ENCODE measurements around the gene EIF5A. TPM values are rescaled to one million over a fixed set of nuclear protein-coding genes. Genes with fewer than 3 reads are reported as not detected.

EIF5A gene
- total and polyA plus RNA-seq, 2 donors: 305 to 324 TPM

- Histone ChIP-seq H3K27ac (ENCODE audit: low read depth in 1 of 2, low read length in 1 of 2) (no peak overlapping the region), H3K9me3 (ENCODE audit: control insufficient read depth in 2 of 2, insufficient read depth in 1 of 2, low read length in 1 of 2) (no peaks in the 10 kb centered on the region), H3K27me3 (ENCODE audit: control insufficient read depth in 2 of 2, insufficient read depth in 1 of 2, low read length in 1 of 2) (no peaks in the 10 kb centered on the region), H3K4me3 (ENCODE audit: low read length in 2 of 2) (no peak overlapping the region), H3K4me1 (ENCODE audit: control insufficient read depth in 2 of 2, insufficient read depth in 2 of 2, low read length in 2 of 2) (peaks cover 0 to 20% of the 10 kb centered on the region in 2 donors), H3K36me3 (ENCODE audit: control insufficient read depth in 2 of 2, insufficient read depth in 2 of 2, low read length in 1 of 2) (peaks cover 67 to 82% of the 10 kb centered on the region in 2 donors)
- no peak for DNase-seq (ENCODE audit: low read depth in 6 of 9, low spot score in 9 of 9)
- WGBS: 97% methylated on average over 13 of the region's 13 CpGs
Measured at GRCh38 chr17:7341842-7342241, 34.4 kb downstream of the EIF5A start.

GRCh38 chr17:7343250-7343649 is 35.8 kb downstream of the EIF5A start:
- H3K4me1 ChIP-seq (ENCODE audit: control insufficient read depth in 2 of 2, insufficient read depth in 2 of 2, low read length in 2 of 2): peaks cover 0 to 9% of the 10 kb centered on the region in 2 donors
- H3K9me3 ChIP-seq (ENCODE audit: control insufficient read depth in 2 of 2, insufficient read depth in 1 of 2, low read length in 1 of 2): no peaks in the 10 kb centered on the region
- no peak overlapping the region for H3K27ac ChIP-seq (ENCODE audit: low read depth in 1 of 2, low read length in 1 of 2)
- WGBS: 94% methylated on average over 15 of the region's 15 CpGs
- H3K4me3 ChIP-seq (ENCODE audit: low read length in 2 of 2): no peak overlapping the region
- H3K27me3 ChIP-seq (ENCODE audit: control insufficient read depth in 2 of 2, insufficient read depth in 1 of 2, low read length in 1 of 2): no peaks in the 10 kb centered on the region
- H3K36me3 ChIP-seq (ENCODE audit: control insufficient read depth in 2 of 2, insufficient read depth in 2 of 2, low read length in 1 of 2): peaks cover 76 to 96% of the 10 kb centered on the region in 2 donors
- DNase-seq (ENCODE audit: low read depth in 6 of 9, low spot score in 9 of 9): no peak

- H3K27ac ChIP-seq (ENCODE audit: low read depth in 1 of 2, low read length in 1 of 2): no peak overlapping the region
- H3K4me1 ChIP-seq (ENCODE audit: control insufficient read depth in 2 of 2, insufficient read depth in 2 of 2, low read length in 2 of 2): peaks cover 6 to 14% of the 10 kb centered on the region in 2 donors
- peaks cover 70 to 84% of the 10 kb centered on the region in 2 donors for H3K36me3 ChIP-seq (ENCODE audit: control insufficient read depth in 2 of 2, insufficient read depth in 2 of 2, low read length in 1 of 2)
- H3K9me3 ChIP-seq (ENCODE audit: control insufficient read depth in 2 of 2, insufficient read depth in 1 of 2, low read length in 1 of 2): no peaks in the 10 kb centered on the region
- WGBS: 97% methylated on average over 18 of the region's 18 CpGs
- H3K27me3 ChIP-seq (ENCODE audit: control insufficient read depth in 2 of 2, insufficient read depth in 1 of 2, low read length in 1 of 2): no peaks in the 10 kb centered on the region
- DNase-seq (ENCODE audit: low read depth in 6 of 9, low spot score in 9 of 9): no peak
- H3K4me3 ChIP-seq (ENCODE audit: low read length in 2 of 2): no peak overlapping the region
Measured at GRCh38 chr17:7346761-7347614, 39.6 kb downstream of the EIF5A start.

GRCh38 chr17:7347630-7348477 is 40.4 kb downstream of the EIF5A start:
- WGBS: 91% methylated on average over 19 of the region's 19 CpGs
- peaks cover 64 to 81% of the 10 kb centered on the region in 2 donors for H3K36me3 ChIP-seq (ENCODE audit: control insufficient read depth in 2 of 2, insufficient read depth in 2 of 2, low read length in 1 of 2)
- peaks cover 11 to 23% of the 10 kb centered on the region in 2 donors for H3K4me1 ChIP-seq (ENCODE audit: control insufficient read depth in 2 of 2, insufficient read depth in 2 of 2, low read length in 2 of 2)
- DNase-seq (ENCODE audit: low read depth in 6 of 9, low spot score in 9 of 9): no peak
- H3K27me3 ChIP-seq (ENCODE audit: control insufficient read depth in 2 of 2, insufficient read depth in 1 of 2, low read length in 1 of 2): no peaks in the 10 kb centered on the region
- no peaks in the 10 kb centered on the region for H3K9me3 ChIP-seq (ENCODE audit: control insufficient read depth in 2 of 2, insufficient read depth in 1 of 2, low read length in 1 of 2)
- no peak overlapping the region for H3K4me3 ChIP-seq (ENCODE audit: low read length in 2 of 2)
- H3K27ac ChIP-seq (ENCODE audit: low read depth in 1 of 2, low read length in 1 of 2): no peak overlapping the region

GRCh38 chr17:7348478-7349242 is 41.2 kb downstream of the EIF5A start:
- Histone ChIP-seq H3K36me3 (ENCODE audit: control insufficient read depth in 2 of 2, insufficient read depth in 2 of 2, low read length in 1 of 2) (peaks cover 56 to 73% of the 10 kb centered on the region in 2 donors), H3K27ac (ENCODE audit: low read depth in 1 of 2, low read length in 1 of 2) (no peak overlapping the region), H3K27me3 (ENCODE audit: control insufficient read depth in 2 of 2, insufficient read depth in 1 of 2, low read length in 1 of 2) (no peaks in the 10 kb centered on the region), H3K9me3 (ENCODE audit: control insufficient read depth in 2 of 2, insufficient read depth in 1 of 2, low read length in 1 of 2) (no peaks in the 10 kb centered on the region), H3K4me1 (ENCODE audit: control insufficient read depth in 2 of 2, insufficient read depth in 2 of 2, low read length in 2 of 2) (peaks cover 11 to 21% of the 10 kb centered on the region in 2 donors), H3K4me3 (ENCODE audit: low read length in 2 of 2) (no peak overlapping the region)
- DNase-seq (ENCODE audit: low read depth in 6 of 9, low spot score in 9 of 9): no peak
- 91% methylated on average over 19 of the region's 19 CpGs for whole genome bisulfite sequencing

GRCh38 chr17:7351665-7352502 is 44.5 kb downstream of the EIF5A start, which contains the start of gene KCTD11:
Gene KCTD11 (plus strand): TSS chr17:7352162.
- Histone ChIP-seq H3K4me1 (ENCODE audit: control insufficient read depth in 2 of 2, insufficient read depth in 2 of 2, low read length in 2 of 2) (peaks cover 11 to 30% of the 10 kb centered on the region in 2 donors), H3K27ac (ENCODE audit: low read depth in 1 of 2, low read length in 1 of 2) (peak within 1 kb of the TSS; percentile 63 to 83), H3K9me3 (ENCODE audit: control insufficient read depth in 2 of 2, insufficient read depth in 1 of 2, low read length in 1 of 2) (no peaks in the 10 kb centered on the region), H3K36me3 (ENCODE audit: control insufficient read depth in 2 of 2, insufficient read depth in 2 of 2, low read length in 1 of 2) (peaks cover 33 to 41% of the 10 kb centered on the region in 2 donors), H3K4me3 (ENCODE audit: low read length in 2 of 2) (peak within 1 kb of the TSS; percentile 46 to 62), H3K27me3 (ENCODE audit: control insufficient read depth in 2 of 2, insufficient read depth in 1 of 2, low read length in 1 of 2) (peaks cover 0 to 9% of the 10 kb centered on the region in 2 donors)
- WGBS: 10% methylated on average over 91 of the region's 91 CpGs
- peak in 1 of 9 donors; percentile 72 for DNase-seq (ENCODE audit: low read depth in 6 of 9, low spot score in 9 of 9)

GRCh38 chr17:7352503-7352889 is 45.1 kb downstream of the EIF5A start:
- H3K4me3 ChIP-seq (ENCODE audit: low read length in 2 of 2): peak overlapping the region; percentile 46 to 62

More at GRCh38 chr17:7352503-7352889, 45.1 kb downstream of the EIF5A start:
- Histone ChIP-seq H3K27me3 (ENCODE audit: control insufficient read depth in 2 of 2, insufficient read depth in 1 of 2, low read length in 1 of 2) (peaks cover 0 to 11% of the 10 kb centered on the region in 2 donors), H3K4me1 (ENCODE audit: control insufficient read depth in 2 of 2, insufficient read depth in 2 of 2, low read length in 2 of 2) (peaks cover 11 to 30% of the 10 kb centered on the region in 2 donors), H3K36me3 (ENCODE audit: control insufficient read depth in 2 of 2, insufficient read depth in 2 of 2, low read length in 1 of 2) (peaks cover 27 to 35% of the 10 kb centered on the region in 2 donors), H3K9me3 (ENCODE audit: control insufficient read depth in 2 of 2, insufficient read depth in 1 of 2, low read length in 1 of 2) (no peaks in the 10 kb centered on the region), H3K27ac (ENCODE audit: low read depth in 1 of 2, low read length in 1 of 2) (peak overlapping the region in 1 of 2 donors; percentile 83)
- no peak for DNase-seq (ENCODE audit: low read depth in 6 of 9, low spot score in 9 of 9)
- 57% methylated on average over 10 of the region's 10 CpGs for WGBS
